Sigmoid colon (tissue), 7 donors: Measurements from ENCODE around the gene MTMR3. TPM values are rescaled to one million over a fixed set of nuclear protein-coding genes. Genes with fewer than 3 reads are reported as not detected.

Experiments used
- DNase-seq: peaks from one replicate; pipeline ENCODE4 v3.0.0-alpha.2; 2019
- H3K27ac ChIP-seq, 4 donors: fragments of 200-600 bp; sonication (generic); one replicate each; pipeline ENCODE4 v1.5.1; 2016 to 2019; ENCODE audit warnings: mild to moderate bottlenecking in 1 of 4
- H3K27me3 ChIP-seq, 3 donors: fragments of 200-600 bp; sonication (generic); one replicate each; pipeline ENCODE4 v1.5.1; 2019; ENCODE audit warnings: mild to moderate bottlenecking in 1 of 3
- H3K36me3 ChIP-seq, 4 donors: fragments of 200-600 bp; sonication (generic); one replicate each; pipeline ENCODE4 v1.5.1; 2016 to 2019
- H3K4me1 ChIP-seq, 4 donors: fragments of 200-600 bp; sonication (generic); one replicate each; pipeline ENCODE4 v1.5.1; 2017 to 2019
- H3K4me3 ChIP-seq, 4 donors: fragments of 200-600 bp; sonication (generic); one replicate each; pipeline ENCODE4 v1.5.1; 2017 to 2019; ENCODE audit warnings: mild to moderate bottlenecking in 2 of 4, moderate library complexity in 1 of 4
- H3K9me3 ChIP-seq, 4 donors: fragments of 200-600 bp in 3 of 4; sonication (generic) in 3 of 4; one replicate each; pipeline versions ENCODE4 v1.5.1 to v1.6.1; 2013 to 2019
- EP300 ChIP-seq, 4 donors: sonication (generic); formaldehyde crosslinking; IDR thresholded peaks; one replicate each; pipeline ENCODE4 v1.6.1; 2017; ENCODE audit warnings: antibody characterized with exemption in 4 of 4
- POLR2A ChIP-seq, 2 donors: fragments of 450-650 bp; IDR thresholded peaks; one replicate each; pipeline ENCODE4 v1.6.1; 2016; ENCODE audit warnings: antibody characterized with exemption in 2 of 2, mild to moderate bottlenecking in 2 of 2, moderate library complexity in 2 of 2
- POLR2AphosphoS5 ChIP-seq, 4 donors: sonication (generic); formaldehyde crosslinking; IDR thresholded peaks; one replicate each; pipeline ENCODE4 v1.6.1; 2017; ENCODE audit warnings: antibody characterized with exemption in 4 of 4
- WGBS, 2 donors: extraction: QIAGEN DNeasy Blood & Tissue Kit; methylation state at CpG; one replicate each; pipeline ENCODE4 v1.1.7; 2013; 5-methylcytosine and 5-hydroxymethylcytosine counted together
- intact Hi-C: fragments of 100-400 bp; cut with DNase I; formaldehyde crosslinking; loops from one replicate; pipeline ENCODE4 v1.15.1; 2023
- polyA plus RNA-seq, 3 donors: library from polyadenylated mRNA; stranded (reverse); fragments of 200-250 nt; gene quantifications; one replicate each; pipeline ENCODE4 v1.2.3, GENCODE V29; 2013
- total RNA-seq, 4 donors: library from RNA; depleted of rRNA; stranded (reverse); fragments of >200 nt; gene quantifications; one replicate each; pipeline ENCODE4 v1.1.0, GENCODE V29; 2016
- TF ChIP-seq, protein P1 (sequence below), 4 experiments: fragments of 450-650 bp in 3 of 4; fragments of 200-600 bp in 1 of 4; IDR thresholded peaks; one replicate each; pipeline ENCODE4 v1.5.1; 2016 to 2019; ENCODE audit warnings: antibody characterized with exemption in 4 of 4, mild to moderate bottlenecking in 3 of 4, moderate library complexity in 2 of 4
- donor health status: healthy with polysubstance abuse.
- donor health status: Bipolar disorder and iron deficiency.
- donor health status: healthy.

The MTMR3 gene
- total and polyA plus RNA-seq, 7 donors, result 6.6 to 52.3 (median 40.7) TPM

DNA sequence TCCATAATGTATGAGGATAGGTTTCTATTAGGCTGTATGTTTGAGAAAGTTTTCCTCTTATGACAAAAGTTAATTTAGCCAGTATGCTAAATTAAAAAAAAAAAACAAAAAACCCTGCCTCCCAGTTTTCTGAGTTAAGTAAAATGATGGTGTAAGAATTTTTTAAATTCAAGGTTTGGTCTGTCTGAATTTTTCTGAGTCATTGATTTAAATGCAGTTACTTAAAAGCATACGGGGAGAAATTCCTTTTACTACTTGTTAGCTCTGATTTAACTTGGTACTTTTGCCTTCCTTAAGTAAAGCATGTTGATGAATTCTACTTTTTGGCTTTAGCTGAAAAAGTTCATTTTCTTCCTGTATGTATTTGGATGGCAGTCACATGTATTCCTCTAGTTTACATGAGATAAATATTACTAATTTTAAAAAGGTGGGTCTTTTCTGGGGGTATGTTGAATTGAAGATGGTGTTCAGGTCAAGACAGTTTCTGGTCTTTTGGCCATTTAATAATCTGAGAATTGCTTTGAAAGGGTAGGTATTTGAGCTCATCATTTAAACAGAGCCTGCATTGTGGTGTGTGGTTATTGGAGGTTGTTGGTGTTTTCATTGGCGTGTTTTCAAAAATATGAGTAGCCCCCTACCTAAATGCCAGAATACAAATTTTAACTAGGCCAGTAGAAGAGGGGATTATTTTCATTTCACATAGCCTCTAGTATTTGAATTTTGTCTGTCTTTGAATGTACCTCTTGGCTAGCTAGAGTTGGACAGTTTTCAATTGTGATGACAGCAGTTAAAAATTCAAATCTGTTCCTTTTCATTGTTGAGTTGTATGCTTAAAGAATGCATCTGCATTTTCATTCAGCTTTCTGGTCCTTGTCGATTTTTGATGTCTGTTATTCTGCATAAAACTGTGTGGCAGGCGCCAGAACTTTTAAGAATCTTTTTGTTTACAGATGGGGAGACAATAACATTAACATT, 64.7 kb downstream of the MTMR3 start:
- intact Hi-C loops, result no loop called here
- H3K9me3 ChIP-seq, result no peaks in the 10 kb centered on the region
- no peak for DNase-seq
- H3K4me3 ChIP-seq, result no peak overlapping the region
- TF ChIP-seq, protein P1, sequence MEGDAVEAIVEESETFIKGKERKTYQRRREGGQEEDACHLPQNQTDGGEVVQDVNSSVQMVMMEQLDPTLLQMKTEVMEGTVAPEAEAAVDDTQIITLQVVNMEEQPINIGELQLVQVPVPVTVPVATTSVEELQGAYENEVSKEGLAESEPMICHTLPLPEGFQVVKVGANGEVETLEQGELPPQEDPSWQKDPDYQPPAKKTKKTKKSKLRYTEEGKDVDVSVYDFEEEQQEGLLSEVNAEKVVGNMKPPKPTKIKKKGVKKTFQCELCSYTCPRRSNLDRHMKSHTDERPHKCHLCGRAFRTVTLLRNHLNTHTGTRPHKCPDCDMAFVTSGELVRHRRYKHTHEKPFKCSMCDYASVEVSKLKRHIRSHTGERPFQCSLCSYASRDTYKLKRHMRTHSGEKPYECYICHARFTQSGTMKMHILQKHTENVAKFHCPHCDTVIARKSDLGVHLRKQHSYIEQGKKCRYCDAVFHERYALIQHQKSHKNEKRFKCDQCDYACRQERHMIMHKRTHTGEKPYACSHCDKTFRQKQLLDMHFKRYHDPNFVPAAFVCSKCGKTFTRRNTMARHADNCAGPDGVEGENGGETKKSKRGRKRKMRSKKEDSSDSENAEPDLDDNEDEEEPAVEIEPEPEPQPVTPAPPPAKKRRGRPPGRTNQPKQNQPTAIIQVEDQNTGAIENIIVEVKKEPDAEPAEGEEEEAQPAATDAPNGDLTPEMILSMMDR (IDR thresholded peaks at IDR 0.05), result no peak
- no peak for TF ChIP-seq POLR2AphosphoS5 (IDR thresholded peaks at IDR 0.05)
- no peak for TF ChIP-seq EP300 (IDR thresholded peaks at IDR 0.05)
- TF ChIP-seq POLR2A (IDR thresholded peaks at IDR 0.05), result no peak
- H3K27ac ChIP-seq, result peak overlapping the region in 2 of 4 donors; percentile 50
- no peaks in the 10 kb centered on the region for H3K36me3 ChIP-seq
- no peaks in the 10 kb centered on the region for H3K27me3 ChIP-seq
- WGBS, 2 donors, result 67 to 77% methylated on average over 4 of the region's 4 CpGs
- H3K4me1 ChIP-seq, result peaks cover 0 to 87% (median 74%) of the 10 kb centered on the region in 4 donors

DNA sequence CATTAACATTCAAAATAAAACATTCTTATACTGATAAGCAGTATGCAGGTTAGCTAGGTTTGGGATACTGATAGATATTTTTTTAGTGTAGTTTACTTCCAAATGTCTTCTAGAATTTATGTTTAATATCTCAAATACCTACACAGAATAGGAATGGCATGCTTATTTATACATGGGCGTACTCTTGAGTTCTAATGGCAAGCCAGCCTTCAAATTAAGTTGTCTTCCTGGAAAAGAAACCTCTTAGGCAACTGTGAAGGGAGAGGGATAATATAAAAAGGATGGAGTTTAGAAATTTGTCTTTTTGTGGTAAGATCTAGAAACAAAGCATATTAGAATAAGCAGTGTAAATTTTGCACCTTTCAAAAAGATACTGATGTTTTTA, 65.4 kb downstream of the MTMR3 start:
- intact Hi-C loops, result no loop called here
- WGBS, 2 donors, result 79 to 83% methylated on average over 1 of the region's 1 CpG
- TF ChIP-seq POLR2AphosphoS5 (IDR thresholded peaks at IDR 0.05) (no peak), EP300 (IDR thresholded peaks at IDR 0.05) (no peak)
- H3K36me3 ChIP-seq, result no peaks in the 10 kb centered on the region
- H3K4me3 ChIP-seq, result no peak overlapping the region
- peaks cover 0 to 92% (median 80%) of the 10 kb centered on the region in 4 donors for H3K4me1 ChIP-seq
- DNase-seq, result no peak
- no peaks in the 10 kb centered on the region for H3K9me3 ChIP-seq
- peak overlapping the region in 2 of 4 donors; percentile 50 for H3K27ac ChIP-seq
- no peaks in the 10 kb centered on the region for H3K27me3 ChIP-seq

DNA sequence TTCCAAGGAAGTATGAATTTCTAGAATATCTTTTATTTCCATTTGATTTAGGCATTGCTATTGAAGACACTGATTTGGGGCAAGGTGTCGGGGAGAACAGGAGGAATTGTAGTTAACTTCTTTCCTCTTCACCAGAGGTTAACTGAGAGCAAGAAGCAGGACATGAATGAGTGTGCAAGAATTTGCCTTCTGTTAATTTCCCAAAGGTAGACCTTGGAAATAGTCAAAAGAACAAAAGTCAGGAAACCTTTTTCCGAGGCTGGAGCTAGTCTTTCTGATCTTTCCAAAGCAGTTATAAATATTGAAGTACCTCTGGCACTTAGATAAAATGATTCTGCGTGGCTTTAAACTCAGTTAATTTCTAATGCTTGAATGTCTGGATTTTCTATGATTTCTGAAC, 66.9 kb downstream of the MTMR3 start:
- intact Hi-C loops, result loop anchor here (5.0 kb wide), 1 partner anchor 38 kb away; no protein-coding TSS in a partner anchor
- H3K4me1 ChIP-seq, result peaks cover 0 to 85% (median 73%) of the 10 kb centered on the region in 4 donors

DNA sequence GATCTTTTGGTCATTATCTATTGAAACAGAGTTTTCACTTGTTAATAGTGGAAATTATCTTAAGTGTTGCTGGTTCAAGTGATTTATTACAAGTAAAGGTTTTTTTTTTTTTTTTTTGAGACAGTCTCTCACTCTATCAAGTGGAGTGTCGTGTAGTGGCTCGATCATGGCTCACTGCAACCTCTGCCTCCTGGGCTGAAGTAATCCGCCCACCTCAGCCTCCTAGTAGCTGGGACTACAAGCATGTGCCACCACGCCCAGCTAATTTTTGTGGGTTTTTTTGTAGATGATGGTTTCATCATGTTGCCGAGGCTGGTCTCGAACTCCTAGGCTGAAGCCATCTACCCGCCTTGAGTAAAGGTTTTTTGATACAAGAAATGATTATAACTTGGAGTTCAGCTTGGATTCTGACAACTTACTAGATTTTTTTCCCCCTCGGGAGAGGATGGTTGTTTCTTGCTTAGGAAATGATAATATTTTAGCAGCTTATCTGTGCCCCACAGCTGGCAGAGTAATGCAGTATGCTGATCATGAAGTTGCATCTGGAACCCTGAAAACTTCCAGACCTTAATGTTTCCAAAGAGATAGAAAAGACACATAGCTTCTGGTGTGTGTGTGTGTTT, 68.9 kb downstream of the MTMR3 start:
- H3K4me1 ChIP-seq, result peaks cover 0 to 69% (median 57%) of the 10 kb centered on the region in 4 donors

More for the DNA sequence above, 66.9 kb downstream of the MTMR3 start:
- peak overlapping the region in 1 of 4 donors; percentile 20 for H3K27ac ChIP-seq
- H3K27me3 ChIP-seq, result no peaks in the 10 kb centered on the region
- H3K36me3 ChIP-seq, result no peaks in the 10 kb centered on the region
- no peak overlapping the region for H3K4me3 ChIP-seq
- no peaks in the 10 kb centered on the region for H3K9me3 ChIP-seq
- DNase-seq, result no peak
- TF ChIP-seq POLR2AphosphoS5 (IDR thresholded peaks at IDR 0.05), result no peak
- TF ChIP-seq, protein P1 (IDR thresholded peaks at IDR 0.05), result no peak
- TF ChIP-seq EP300 (IDR thresholded peaks at IDR 0.05), result no peak
- no peak for TF ChIP-seq POLR2A (IDR thresholded peaks at IDR 0.05)
- 90 to 92% methylated on average over 3 of the region's 3 CpGs for WGBS, 2 donors

More for the DNA sequence above, 68.9 kb downstream of the MTMR3 start:
- TF ChIP-seq, protein P1 (IDR thresholded peaks at IDR 0.05), result no peak
- no peak for TF ChIP-seq POLR2A (IDR thresholded peaks at IDR 0.05)
- no peak for TF ChIP-seq EP300 (IDR thresholded peaks at IDR 0.05)
- TF ChIP-seq POLR2AphosphoS5 (IDR thresholded peaks at IDR 0.05), result no peak
- Histone ChIP-seq H3K27ac (no peak overlapping the region), H3K36me3 (no peaks in the 10 kb centered on the region), H3K4me3 (no peak overlapping the region), H3K27me3 (no peaks in the 10 kb centered on the region), H3K9me3 (no peaks in the 10 kb centered on the region)
- no peak for DNase-seq
- intact Hi-C loops, result loop anchor here (5.0 kb wide), 1 partner anchor 40 kb away; no protein-coding TSS in a partner anchor
- WGBS, 2 donors, result 84 to 88% methylated on average over 8 of the region's 8 CpGs
